Loucy (cell line): Measurements from ENCODE around the gene SGMS2.

ENCODE experiments used
- CTCF ChIP-seq: fragments of 200-600 bp; sonication (generic); conservative IDR thresholded peaks from 2 replicates; pipeline ENCODE4 v1.5.1; 2014; ENCODE audit warnings: mild to moderate bottlenecking, antibody characterized with exemption, low read length
- EZH2phosphoT487 ChIP-seq: fragments of 200-600 bp; IDR thresholded peaks from 2 replicates; pipeline ENCODE4 v1.6.1; 2018; ENCODE audit warnings: antibody characterized with exemption, mild to moderate bottlenecking, moderate library complexity, borderline replicate concordance

- TF ChIP-seq CTCF (no peak), EZH2phosphoT487 (no peak)
These were observed 10.0 kb upstream of the SGMS2 start for GRCh38 chr4:107814758-107815157.
